GM12878 (cell line): Measurements from ENCODE around the gene LIPN. TPM values are rescaled to one million over a fixed set of nuclear protein-coding genes. Genes with fewer than 3 reads are reported as not detected.

Source experiments
- ATAC-seq: fragments of 200-7000 bp; cut with Tn5 transposase; 3 replicates; pipeline ENCODE4 v1.9.1; 2020; ENCODE audit warnings: mild to moderate bottlenecking, moderate library complexity
- BruUV-seq: library from RNA; stranded (reverse); fragments of 400-500 nt; replicated peaks from 2 replicates; lab custom pipeline; 2021; lab: Mats Ljungman, UMichigan
- CTCF ChIA-PET: fragments of 300-600 bp; sonication (Branson Sonifier 250); formaldehyde crosslinking; extraction: SDS; loops from one replicate; lab custom pipeline; 2021; ENCODE audit warnings: inconsistent platforms; lab: Yijun Ruan, JAX
- POLR2A ChIA-PET: fragments of 350-600 bp; formaldehyde crosslinking; extraction: SDS; loops from one replicate; lab custom pipeline; 2021; ENCODE audit warnings: inconsistent platforms; lab: Charles Lee
- RAD21 ChIA-PET: fragments of 300-600 bp; sonication (Branson Sonifier 250); formaldehyde crosslinking; loops from one replicate; lab custom pipeline; 2023; ENCODE audit warnings: antibody characterized with exemption; ENCODE audit not compliant: unreplicated experiment; lab: Charles Lee
- SMC1A ChIA-PET: fragments of 300-600 bp; sonication (Branson Sonifier 250); formaldehyde crosslinking; loops from one replicate; lab custom pipeline; 2023; ENCODE audit not compliant: unreplicated experiment, uncharacterized antibody; lab: Charles Lee
- DNase-seq: peaks from one replicate; pipeline ENCODE4 v3.0.0-alpha.2; 2011; ENCODE audit warnings: low read depth, low spot score
- FAIRE-seq: peaks from 3 replicates; lab custom pipeline; 2011; peaks lifted over from hg19 to GRCh38; lab: Jason Lieb, UNC
- H2AFZ ChIP-seq: 2 replicates; pipeline ENCODE4 v1.6.0; 2011; ENCODE audit warnings: low read depth, low read length, control low read depth; ENCODE audit not compliant: control insufficient read depth
- H3K27ac ChIP-seq: 2 replicates; pipeline ENCODE4 v1.5.1; 2011; ENCODE audit warnings: control low read depth; ENCODE audit not compliant: control insufficient read depth, insufficient read depth
- H3K27me3 ChIP-seq, 2 experiments: replicated peaks in 1 of 2; 2 replicates each; pipeline versions ENCODE4 v1.6.0 to v1.6.1; 2011; ENCODE audit warnings: low read length in 1 of 2; ENCODE audit not compliant: control insufficient read depth in 2 of 2, insufficient read depth in 2 of 2
- H3K36me3 ChIP-seq, 2 experiments: 2 replicates each; pipeline ENCODE4 v1.5.1; 2011; ENCODE audit warnings: low read length in 1 of 2; ENCODE audit not compliant: control insufficient read depth in 2 of 2, insufficient read depth in 2 of 2
- H3K4me1 ChIP-seq: 2 replicates; pipeline ENCODE4 v1.6.1; 2011; ENCODE audit warnings: mild to moderate bottlenecking, low read length, moderate library complexity, mixed read lengths; ENCODE audit not compliant: control insufficient read depth, insufficient read depth
- H3K4me2 ChIP-seq: 2 replicates; pipeline ENCODE4 v1.6.0; 2011; ENCODE audit warnings: control low read depth; ENCODE audit not compliant: control insufficient read depth, insufficient read depth
- H3K4me3 ChIP-seq: fragments of 200-600 bp; sonication (generic); 2 replicates; pipeline ENCODE4 v1.5.1; 2016
- H3K79me2 ChIP-seq: 2 replicates; pipeline ENCODE4 v1.6.0; 2011; ENCODE audit warnings: low read length; ENCODE audit not compliant: control insufficient read depth, insufficient read depth
- H3K9ac ChIP-seq: 2 replicates; pipeline ENCODE4 v1.8.0; 2011; ENCODE audit warnings: low read length, control low read depth, mixed read lengths; ENCODE audit not compliant: control insufficient read depth, insufficient read depth
- H3K9me3 ChIP-seq: replicated peaks from 3 replicates; pipeline ENCODE4 v1.5.1; 2011; ENCODE audit warnings: mild to moderate bottlenecking, low read length; ENCODE audit not compliant: control insufficient read depth, insufficient read depth
- H4K20me1 ChIP-seq: 2 replicates; pipeline ENCODE4 v1.6.0; 2011; ENCODE audit not compliant: control insufficient read depth, insufficient read depth
- GABPA ChIP-seq: IDR thresholded peaks from 2 replicates; pipeline ENCODE4 v1.6.1; 2014; ENCODE audit warnings: antibody characterized with exemption, low read depth, mild to moderate bottlenecking, inconsistent platforms
- NR2C1 ChIP-seq: fragments of 450-650 bp; IDR thresholded peaks from 2 replicates; pipeline ENCODE4 v1.6.1; 2017; ENCODE audit warnings: antibody characterized with exemption, mild to moderate bottlenecking, moderate library complexity
- PBX3 ChIP-seq: IDR thresholded peaks from 2 replicates; pipeline ENCODE4 v1.6.1; 2011; ENCODE audit warnings: mild to moderate bottlenecking, low read depth, low read length, moderate library complexity; ENCODE audit not compliant: insufficient replicate concordance
- TCF7 ChIP-seq: IDR thresholded peaks from 2 replicates; pipeline ENCODE4 v1.6.1; 2014; ENCODE audit warnings: antibody characterized with exemption, borderline replicate concordance
- USF2 ChIP-seq: IDR thresholded peaks from 2 replicates; pipeline ENCODE4 v1.6.1; 2011; ENCODE audit warnings: low read depth, low read length, improper control_type of control experiment, borderline replicate concordance
- ZNF207 ChIP-seq: fragments of 450-650 bp; IDR thresholded peaks from 2 replicates; pipeline ENCODE4 v1.6.1; 2014; ENCODE audit warnings: antibody characterized with exemption, mild to moderate bottlenecking, borderline replicate concordance
- WGBS: methylation state at CpG from one replicate; pipeline ENCODE4 v1.1.6; 2016; ENCODE audit warnings: low lambda C conversion rate; ENCODE audit not compliant: insufficient replicate concordance, insufficient coverage; ENCODE audit errors: missing lambda C conversion rate; 5-methylcytosine and 5-hydroxymethylcytosine counted together
- in situ Hi-C: fragments of 300-500 bp; cut with MboI; formaldehyde crosslinking; loops from 9 replicates; pipeline ENCODE4 v1.14.3; 2018; ENCODE audit warnings: mixed read lengths
- intact Hi-C: fragments of 100-400 bp; cut with micrococcal nuclease; formaldehyde crosslinking; loops from one replicate; pipeline ENCODE4 v1.14.2; 2022; ENCODE audit not compliant: unreplicated experiment
- polyA plus RNA-seq, 11 experiments: library from polyadenylated mRNA; depleted of rRNA in 4 of 11; unstranded in 6 of 11; stranded (reverse) in 5 of 11; fragments of >200 nt; fragmentation: Nextera tagmentation in 4 of 11; fragmentation: Illumina TruSeq in 1 of 11; extraction: Ambion mirVana in 4 of 11; extraction: Trizol in 1 of 11; gene quantifications; 1 replicate in 1 of 11; 2 replicates in 10 of 11; pipeline versions ENCODE4 v1.2.1 to v1.2.3, GENCODE V29; 2011 to 2016; ENCODE audit warnings: inconsistent platforms in 2 of 11, missing spikeins in 2 of 11, low read depth in 1 of 11
- total RNA-seq, 4 experiments: library from RNA; depleted of rRNA in 3 of 4; stranded (reverse); fragments of >200 nt in 3 of 4; fragmentation: Illumina TruSeq in 1 of 4; extraction: Trizol in 1 of 4; gene quantifications; 2 replicates each; pipeline versions ENCODE4 v1.2.1 to v1.2.3, GENCODE V29; 2013 to 2021

LIPN gene
- total and polyA plus RNA-seq, 10 of the 15 experiments (the other 5 are each of a cell fraction or from before 2014, with no cell fraction given): 0.06 to 0.23 TPM; not detected in 8

DNA sequence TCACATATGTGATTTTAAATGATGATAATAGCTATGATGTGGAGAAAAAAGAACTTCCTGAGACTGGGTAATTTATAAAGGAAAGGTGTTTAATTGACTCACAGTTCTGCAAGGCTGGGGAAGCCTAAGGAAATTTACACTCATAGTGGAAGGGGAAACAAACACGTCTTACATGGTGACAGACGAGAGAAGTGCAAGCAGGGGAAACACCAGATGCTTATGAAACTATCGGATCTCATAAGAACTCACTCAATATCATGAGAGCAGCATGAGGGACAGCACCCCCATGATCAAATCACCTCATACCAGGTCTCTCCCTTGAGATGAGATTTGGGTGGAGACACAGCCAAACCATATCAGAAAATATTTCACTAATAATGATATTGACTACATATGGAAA lies 4.1 kb upstream of the LIPN start (continued):
- TF ChIP-seq USF2: no peak

DNA sequence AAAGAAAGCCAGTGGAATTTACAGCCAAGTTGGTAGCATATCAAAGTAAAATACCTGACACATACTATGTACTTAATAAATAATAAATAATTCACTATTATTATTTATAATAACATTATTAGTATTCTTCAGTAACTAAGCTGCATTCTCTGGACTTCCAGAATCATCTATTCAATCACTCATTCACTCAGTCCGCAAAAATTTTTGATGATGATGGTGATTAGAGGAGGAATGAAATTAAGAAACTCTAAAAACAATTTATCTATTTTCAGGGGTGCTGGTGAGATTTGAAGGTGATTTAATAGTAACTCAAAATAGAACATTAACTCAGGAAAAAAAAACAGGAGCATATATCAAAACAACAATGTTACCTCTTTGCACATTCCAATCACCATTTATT lies 3.2 kb upstream of the LIPN start:
- in situ Hi-C loops (no loop called here), intact Hi-C loops (loop anchor here (5.0 kb wide), 1 partner anchor 36 kb away; no protein-coding TSS in a partner anchor)
- H3K79me2 ChIP-seq: no peaks in the 10 kb centered on the region
- H3K9ac ChIP-seq: no peak overlapping the region
- SMC1A ChIA-PET: no interaction called here
- no peaks in the 10 kb centered on the region for H3K4me1 ChIP-seq
- FAIRE-seq: no peak
- RAD21 ChIA-PET: interaction anchor here (0.7 kb wide), 1 partner anchor 193 kb away, joined by 3 read pairs; no protein-coding TSS in a partner anchor
- CTCF ChIA-PET: interaction anchor here (1.4 kb wide), 1 partner anchor 28 kb away, joined by 3 read pairs; no protein-coding TSS in a partner anchor
- 79% methylated on average over 1 of the region's 1 CpG for WGBS
- H3K9me3 ChIP-seq: no peaks in the 10 kb centered on the region
- no peak for DNase-seq
- no peak overlapping the region for H2AFZ ChIP-seq
- BruUV-seq: no TSS peak
- POLR2A ChIA-PET: interaction anchor here (0.7 kb wide), 1 partner anchor 42 kb away, joined by 3 read pairs; no protein-coding TSS in a partner anchor
- H3K4me2 ChIP-seq: no peak overlapping the region
- no peak for ATAC-seq
- no peak overlapping the region for H3K27ac ChIP-seq
- H3K4me3 ChIP-seq: no peak overlapping the region
- H3K27me3 ChIP-seq: no peaks in the 10 kb centered on the region
- no peaks in the 10 kb centered on the region for H4K20me1 ChIP-seq
- no peaks in the 10 kb centered on the region for H3K36me3 ChIP-seq
- TF ChIP-seq NR2C1 (no peak), TCF7 (no peak), ZNF207 (no peak), GABPA (no peak), PBX3 (no peak)
